Mucosa of descending colon (tissue), 3 donors: Measurements from ENCODE around the gene SYT11. TPM values are rescaled to one million over a fixed set of nuclear protein-coding genes. Genes with fewer than 3 reads are reported as not detected.
A peak's percentile ranks its signal among the peaks of the same experiment; 100 is the strongest.

ENCODE experiments used
- ATAC-seq: fragments of 200-7000 bp; cut with Tn5 transposase; one replicate; pipeline ENCODE4 v1.9.1; 2020; ENCODE audit warnings: mild to moderate bottlenecking, moderate library complexity
- DNase-seq, 3 donors: peaks; one replicate each; pipeline ENCODE4 v3.0.0-alpha.2; 2020
- H3K36me3 ChIP-seq: fragments of 200-600 bp; one replicate; pipeline ENCODE4 v1.8.0; 2021; ENCODE audit warnings: low read depth, mild to moderate bottlenecking
- H3K4me1 ChIP-seq: fragments of 200-600 bp; one replicate; pipeline ENCODE4 v1.8.0; 2021; ENCODE audit warnings: low read depth, mild to moderate bottlenecking
- H3K4me3 ChIP-seq: fragments of 200-600 bp; one replicate; pipeline ENCODE4 v1.8.0; 2021; ENCODE audit warnings: mild to moderate bottlenecking
- H3K9me3 ChIP-seq: fragments of 200-600 bp; one replicate; pipeline ENCODE4 v1.8.0; 2021; ENCODE audit warnings: mild to moderate bottlenecking
- intact Hi-C, 2 donors: fragments of 100-400 bp; cut with DNase I in 1 of 2; cut with micrococcal nuclease in 1 of 2; formaldehyde crosslinking; loops; one replicate each; pipeline versions ENCODE4 v1.11.0 to v1.11.1; 2022; cut with DNase I, micrococcal nuclease
- long read RNA-seq, 2 donors: library from polyadenylated mRNA; unstranded; transcript quantifications; one replicate each; pipeline ENCODE4 v2.0.0, GENCODE V29; 2019 to 2021
- total RNA-seq, 3 donors: library from RNA; stranded (reverse); fragmentation: NEBNext Ultra II Directional in 2 of 3; extraction: Animal tissue kit (Norgen Biotek cat#: 25700) in 2 of 3; gene quantifications; one replicate each; pipeline versions ENCODE4 v1.2.1 to v1.2.4, GENCODE V29; 2021 to 2023
- TF ChIP-seq, protein P1 (sequence below): fragments of 200-600 bp; IDR thresholded peaks from one replicate; pipeline ENCODE4 v1.8.0; 2022; ENCODE audit warnings: antibody characterized with exemption, mild to moderate bottlenecking
- donor health status: DM: no; HTN: no; CAD: no; lungs with moderate emphysema.
- donor health status: DM: no; HTN: no; CAD: no.
- donor health status: DM: no; HTN: yes; CAD: no.

The SYT11 gene, protein sequence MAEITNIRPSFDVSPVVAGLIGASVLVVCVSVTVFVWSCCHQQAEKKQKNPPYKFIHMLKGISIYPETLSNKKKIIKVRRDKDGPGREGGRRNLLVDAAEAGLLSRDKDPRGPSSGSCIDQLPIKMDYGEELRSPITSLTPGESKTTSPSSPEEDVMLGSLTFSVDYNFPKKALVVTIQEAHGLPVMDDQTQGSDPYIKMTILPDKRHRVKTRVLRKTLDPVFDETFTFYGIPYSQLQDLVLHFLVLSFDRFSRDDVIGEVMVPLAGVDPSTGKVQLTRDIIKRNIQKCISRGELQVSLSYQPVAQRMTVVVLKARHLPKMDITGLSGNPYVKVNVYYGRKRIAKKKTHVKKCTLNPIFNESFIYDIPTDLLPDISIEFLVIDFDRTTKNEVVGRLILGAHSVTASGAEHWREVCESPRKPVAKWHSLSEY
- total RNA-seq, result 10 to 100 TPM in 1 of 3 donors, 1 to 10 TPM in 2; 1.6 to 18.4 (median 3.2) TPM
- long read RNA-seq, donor 1, full-length matches to known transcripts, result 3 of 5 reads
- long read RNA-seq, donor 1, partial matches to known transcripts, result 0 of 5 reads
- long read RNA-seq, donor 1, other reads (novel, unspliced or antisense), result 2 of 5 reads
- long read RNA-seq, donor 2, partial matches to known transcripts, result 0 of 2 reads
- long read RNA-seq, donor 2, other reads (novel, unspliced or antisense), result 2 of 2 reads

DNA sequence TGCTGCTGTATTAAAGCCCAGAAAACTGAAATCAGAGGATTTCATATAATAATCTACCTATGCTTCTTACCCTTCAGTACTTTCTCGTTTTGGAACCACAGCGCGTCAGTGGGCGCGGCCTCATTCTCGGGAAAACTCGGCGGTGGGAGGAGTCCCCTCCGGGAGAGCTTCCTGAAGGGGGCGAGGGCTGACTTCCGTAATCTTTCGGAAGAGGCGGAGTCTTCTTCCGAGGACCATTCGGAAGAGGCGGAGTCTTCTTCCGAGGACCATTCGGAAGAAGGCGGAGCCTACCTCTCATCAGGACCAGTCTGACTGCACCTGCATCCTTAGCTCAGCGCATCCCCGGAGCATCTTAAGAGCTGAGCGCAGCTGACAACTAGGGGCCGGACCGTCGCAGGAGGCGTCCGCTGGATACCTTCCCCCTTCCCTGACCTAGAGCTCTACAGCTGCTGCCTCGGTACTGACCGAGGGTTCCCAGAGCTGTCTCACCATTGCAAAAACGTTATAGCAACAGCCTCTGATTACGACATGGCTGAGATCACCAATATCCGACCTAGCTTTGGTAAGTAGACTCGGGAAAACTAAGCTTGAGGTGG lies at the start of gene SYT11:
Gene SYT11, plus strand, starts transcription at position 334 of the 596 bp plus-strand sequence. Its CDS starts 195 bp downstream, at position 529.
- Histone ChIP-seq H3K36me3 (peaks cover 3% of the 10 kb centered on the region), H3K4me3 (no peak within 1 kb of the TSS), H3K4me1 (peaks cover 25% of the 10 kb centered on the region), H3K9me3 (no peaks in the 10 kb centered on the region)
- intact Hi-C loops, result no loop called here
- peak; percentile 93 for ATAC-seq
- peak; percentile 96 to 98 (median 96) for DNase-seq
- TF ChIP-seq, protein P1, sequence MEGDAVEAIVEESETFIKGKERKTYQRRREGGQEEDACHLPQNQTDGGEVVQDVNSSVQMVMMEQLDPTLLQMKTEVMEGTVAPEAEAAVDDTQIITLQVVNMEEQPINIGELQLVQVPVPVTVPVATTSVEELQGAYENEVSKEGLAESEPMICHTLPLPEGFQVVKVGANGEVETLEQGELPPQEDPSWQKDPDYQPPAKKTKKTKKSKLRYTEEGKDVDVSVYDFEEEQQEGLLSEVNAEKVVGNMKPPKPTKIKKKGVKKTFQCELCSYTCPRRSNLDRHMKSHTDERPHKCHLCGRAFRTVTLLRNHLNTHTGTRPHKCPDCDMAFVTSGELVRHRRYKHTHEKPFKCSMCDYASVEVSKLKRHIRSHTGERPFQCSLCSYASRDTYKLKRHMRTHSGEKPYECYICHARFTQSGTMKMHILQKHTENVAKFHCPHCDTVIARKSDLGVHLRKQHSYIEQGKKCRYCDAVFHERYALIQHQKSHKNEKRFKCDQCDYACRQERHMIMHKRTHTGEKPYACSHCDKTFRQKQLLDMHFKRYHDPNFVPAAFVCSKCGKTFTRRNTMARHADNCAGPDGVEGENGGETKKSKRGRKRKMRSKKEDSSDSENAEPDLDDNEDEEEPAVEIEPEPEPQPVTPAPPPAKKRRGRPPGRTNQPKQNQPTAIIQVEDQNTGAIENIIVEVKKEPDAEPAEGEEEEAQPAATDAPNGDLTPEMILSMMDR, result no peak

DNA sequence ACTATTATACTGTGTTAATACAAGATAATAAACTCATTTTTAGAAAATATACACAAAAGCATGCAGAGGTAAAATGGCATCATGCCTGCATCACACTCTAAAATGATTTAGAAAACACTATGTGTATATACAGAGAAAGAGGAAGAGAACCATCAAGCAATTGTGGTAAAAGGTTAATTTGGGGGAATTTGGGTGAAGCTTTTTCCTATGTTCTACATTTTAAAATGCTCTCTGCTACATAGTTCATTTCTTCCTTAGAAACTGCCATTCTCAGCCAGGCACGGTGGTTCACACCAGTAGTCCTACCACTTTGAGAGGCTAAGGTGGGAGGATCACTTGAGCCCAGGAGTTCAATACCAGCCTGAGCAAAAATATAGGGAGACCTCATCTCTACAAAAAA lies 46.5 kb upstream of the SYT11 start:
- H3K9me3 ChIP-seq, result no peaks in the 10 kb centered on the region
- TF ChIP-seq, protein P1, result no peak
- no peaks in the 10 kb centered on the region for H3K4me1 ChIP-seq
- DNase-seq, result no peak
- H3K36me3 ChIP-seq, result no peaks in the 10 kb centered on the region
- H3K4me3 ChIP-seq, result no peak overlapping the region
- no peak for ATAC-seq
- intact Hi-C loops, result no loop called here

DNA sequence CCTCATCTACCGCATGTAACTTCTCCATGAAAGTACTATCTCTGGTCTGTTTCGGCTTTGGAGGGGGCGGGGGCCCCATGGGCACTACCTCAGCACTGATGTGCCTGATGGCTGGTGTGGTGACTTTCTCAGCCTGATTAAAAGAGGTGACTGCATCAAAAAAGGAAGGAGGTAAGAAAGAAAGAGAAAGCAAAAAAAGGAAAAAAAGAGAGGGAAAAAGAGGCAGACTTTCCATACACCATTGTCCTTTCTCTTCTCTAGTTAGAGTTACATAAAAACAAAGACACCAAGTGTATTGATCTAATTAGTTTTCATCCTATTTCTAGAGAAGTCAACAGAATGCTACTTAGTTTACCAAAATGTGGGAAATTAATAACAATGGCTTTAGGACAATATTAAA lies 45.7 kb upstream of the SYT11 start:
- Histone ChIP-seq H3K4me3 (no peak overlapping the region), H3K9me3 (no peaks in the 10 kb centered on the region), H3K4me1 (no peaks in the 10 kb centered on the region), H3K36me3 (no peaks in the 10 kb centered on the region)
- TF ChIP-seq, protein P1, result no peak
- ATAC-seq, result no peak
- intact Hi-C loops, result no loop called here
- no peak for DNase-seq

DNA sequence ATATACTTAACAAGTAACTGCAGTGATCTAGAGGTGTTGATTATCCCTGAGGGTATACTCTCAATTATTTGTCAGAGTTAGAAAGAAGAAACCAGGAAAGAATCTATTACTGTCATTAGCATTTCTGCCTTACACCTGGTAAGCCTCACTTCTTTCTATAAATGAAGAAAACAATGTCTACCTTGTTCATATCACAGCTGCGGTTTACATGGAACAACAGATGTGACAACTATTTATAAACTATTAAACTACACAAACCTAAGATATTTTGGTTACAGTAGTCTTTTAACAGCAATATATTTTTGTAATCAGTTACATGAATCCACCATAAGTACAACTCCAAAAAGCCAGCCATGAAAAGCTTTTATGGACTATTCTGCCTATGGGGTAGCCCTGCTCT lies 43.0 kb upstream of the SYT11 start:
- ATAC-seq, result no peak
- Histone ChIP-seq H3K36me3 (peaks cover 12% of the 10 kb centered on the region), H3K4me3 (no peak overlapping the region), H3K4me1 (no peaks in the 10 kb centered on the region), H3K9me3 (no peaks in the 10 kb centered on the region)
- TF ChIP-seq, protein P1, result no peak
- DNase-seq, result no peak
- intact Hi-C loops, result no loop called here

DNA sequence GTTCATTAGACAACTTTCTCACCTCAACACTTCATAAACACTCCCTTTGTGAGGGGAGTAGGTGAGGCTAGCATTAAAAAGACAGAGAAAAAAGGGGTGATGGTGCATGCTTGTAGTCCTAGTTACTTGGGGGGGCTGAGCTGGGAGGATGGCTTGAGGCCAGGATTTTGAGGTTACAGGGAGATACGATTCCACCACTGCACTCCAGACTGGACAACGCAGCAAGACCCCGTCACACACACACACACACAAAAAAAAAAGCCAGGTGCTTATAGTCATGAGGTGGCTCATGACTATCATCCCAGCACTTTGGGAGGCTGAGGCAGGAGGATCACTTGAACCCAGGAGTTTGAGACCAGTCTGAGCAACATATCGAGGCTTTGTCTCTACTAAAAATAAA lies 31.9 kb upstream of the SYT11 start:
- DNase-seq (no peak), ATAC-seq (no peak)
- no peaks in the 10 kb centered on the region for H3K4me1 ChIP-seq
- H3K36me3 ChIP-seq, result peaks cover 4% of the 10 kb centered on the region
- no peak overlapping the region for H3K4me3 ChIP-seq
- TF ChIP-seq, protein P1, result no peak
- intact Hi-C loops, result no loop called here
- H3K9me3 ChIP-seq, result no peaks in the 10 kb centered on the region
